ENCODE measurements around the gene NCAPG.

NCAPG gene

DNA sequence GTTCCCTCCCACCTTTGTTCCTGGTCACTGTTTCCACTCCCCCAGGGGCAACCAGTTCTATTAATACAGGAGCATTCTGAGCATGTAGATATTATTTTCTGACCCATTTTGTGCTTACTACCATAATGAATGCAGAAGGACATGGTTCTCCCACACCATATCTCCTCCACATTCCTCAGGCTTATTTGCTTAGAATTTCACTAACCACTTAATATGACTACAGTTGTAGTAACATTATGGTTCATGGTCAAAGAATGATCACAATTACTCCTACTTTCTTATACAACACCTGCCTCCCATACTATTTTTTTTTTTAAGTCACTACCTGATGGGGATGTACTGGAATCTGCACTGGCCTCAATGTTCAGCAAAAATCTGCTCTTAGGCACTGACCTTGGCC lies 21.8 kb upstream of the NCAPG start:
- H3K4me1 ChIP-seq (ENCODE audit: control extremely low read depth in 1 of 4, control insufficient read depth in 4 of 4, insufficient read depth in 4 of 4, low read length in 3 of 4): peaks cover 11 to 15% (median 12%) of the 10 kb centered on the region in 4 experiments
- H3K4me3 ChIP-seq (ENCODE audit: control insufficient read depth in 1 of 7, extremely low read depth in 1 of 7, insufficient read depth in 4 of 7, low read depth in 2 of 7, low read length in 6 of 7): no peak overlapping the region
- no peak overlapping the region for H3K27ac ChIP-seq (ENCODE audit: insufficient read depth in 1 of 2, low read depth in 1 of 2, low read length in 2 of 2, poor library complexity in 1 of 2, severe bottlenecking in 2 of 2)
- DNase-seq: no peak
- H3K36me3 ChIP-seq (ENCODE audit: control insufficient read depth in 4 of 4, insufficient read depth in 4 of 4, low read length in 3 of 4): peaks cover 0 to 7% (median 0%) of the 10 kb centered on the region in 4 experiments
- CTCF ChIA-PET: interaction anchor here (1.3 to 1.7 kb wide), 4 partner anchors 13 to 28 kb away, joined by 3 to 4 read pairs (median 3); no protein-coding TSS in a partner anchor
- POLR2A ChIA-PET: interaction anchor here (0.6 kb wide), 1 partner anchor 26 kb away, joined by 3 read pairs; no protein-coding TSS in a partner anchor
- no peaks in the 10 kb centered on the region for H3K27me3 ChIP-seq (replicated peaks in 2 of 5; ENCODE audit: control insufficient read depth in 4 of 5, insufficient read depth in 5 of 5, low read length in 4 of 5)
- peaks cover 0 to 2% (median 0%) of the 10 kb centered on the region in 5 experiments for H3K9me3 ChIP-seq (ENCODE audit: control extremely low read depth in 1 of 5, control insufficient read depth in 4 of 5, insufficient read depth in 2 of 5, low read depth in 1 of 5, low read length in 4 of 5)

DNA sequence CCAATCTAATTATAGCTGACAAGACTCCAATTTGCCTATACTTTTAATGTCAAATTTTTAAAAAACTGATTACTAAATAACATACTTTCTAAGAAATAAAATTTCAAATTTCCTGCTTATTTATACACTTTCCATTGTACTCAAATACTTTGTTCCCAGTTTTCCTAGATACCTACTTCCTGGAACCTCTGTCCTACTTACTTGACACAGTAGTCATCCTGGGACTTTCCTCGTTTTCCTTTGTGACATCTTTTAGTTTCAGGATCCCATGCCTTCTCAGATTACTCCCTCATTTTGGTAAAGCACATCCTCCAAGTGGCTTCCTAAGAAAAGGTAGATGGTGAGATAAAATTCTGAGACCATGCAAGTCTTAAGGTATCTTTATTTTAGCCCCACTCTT lies 16.0 kb upstream of the NCAPG start:
- ChIA-PET POLR2A (no interaction called here), CTCF (no interaction called here)
- H3K9me3 ChIP-seq (ENCODE audit: control extremely low read depth in 1 of 5, control insufficient read depth in 4 of 5, insufficient read depth in 2 of 5, low read depth in 1 of 5, low read length in 4 of 5): peaks cover 0 to 2% (median 0%) of the 10 kb centered on the region in 5 experiments
- no peak overlapping the region for H3K4me3 ChIP-seq (ENCODE audit: control insufficient read depth in 1 of 7, extremely low read depth in 1 of 7, insufficient read depth in 4 of 7, low read depth in 2 of 7, low read length in 6 of 7)
- H3K4me1 ChIP-seq (ENCODE audit: control extremely low read depth in 1 of 4, control insufficient read depth in 4 of 4, insufficient read depth in 4 of 4, low read length in 3 of 4): no peaks in the 10 kb centered on the region
- no peak for DNase-seq
- peaks cover 3 to 21% (median 6%) of the 10 kb centered on the region in 4 experiments for H3K36me3 ChIP-seq (ENCODE audit: control insufficient read depth in 4 of 4, insufficient read depth in 4 of 4, low read length in 3 of 4)
- H3K27me3 ChIP-seq (replicated peaks in 2 of 5; ENCODE audit: control insufficient read depth in 4 of 5, insufficient read depth in 5 of 5, low read length in 4 of 5): no peaks in the 10 kb centered on the region
- H3K27ac ChIP-seq (ENCODE audit: insufficient read depth in 1 of 2, low read depth in 1 of 2, low read length in 2 of 2, poor library complexity in 1 of 2, severe bottlenecking in 2 of 2): no peak overlapping the region
- 100% methylated on average over 1 of the region's 1 CpG for WGBS (ENCODE audit: insufficient coverage)

DNA sequence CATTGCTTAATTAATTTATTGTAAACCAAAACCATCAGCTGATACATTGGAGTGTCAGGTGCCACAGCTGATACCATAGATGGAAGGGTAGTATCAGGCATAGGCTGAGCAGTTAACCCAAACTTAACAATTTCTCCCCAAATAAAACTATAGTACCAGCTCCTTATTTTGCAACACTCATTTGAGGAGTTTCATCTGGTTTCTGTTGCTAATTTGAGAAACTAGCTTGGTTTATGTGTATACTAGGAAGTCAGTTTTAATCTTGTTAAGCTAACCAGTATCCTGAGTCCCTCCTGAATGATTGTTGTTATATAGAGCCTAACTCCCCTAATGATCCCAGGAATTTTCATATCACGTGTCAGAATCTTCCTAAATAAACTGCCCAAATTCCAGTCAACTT lies 13.0 kb upstream of the NCAPG start:
- Histone ChIP-seq H3K27me3 (replicated peaks in 2 of 5; ENCODE audit: control insufficient read depth in 4 of 5, insufficient read depth in 5 of 5, low read length in 4 of 5) (no peaks in the 10 kb centered on the region), H3K4me3 (ENCODE audit: control insufficient read depth in 1 of 7, extremely low read depth in 1 of 7, insufficient read depth in 4 of 7, low read depth in 2 of 7, low read length in 6 of 7) (no peak overlapping the region), H3K9me3 (ENCODE audit: control extremely low read depth in 1 of 5, control insufficient read depth in 4 of 5, insufficient read depth in 2 of 5, low read depth in 1 of 5, low read length in 4 of 5) (no peaks in the 10 kb centered on the region), H3K36me3 (ENCODE audit: control insufficient read depth in 4 of 4, insufficient read depth in 4 of 4, low read length in 3 of 4) (peaks cover 3 to 32% (median 17%) of the 10 kb centered on the region in 4 experiments), H3K4me1 (ENCODE audit: control extremely low read depth in 1 of 4, control insufficient read depth in 4 of 4, insufficient read depth in 4 of 4, low read length in 3 of 4) (no peaks in the 10 kb centered on the region), H3K27ac (ENCODE audit: insufficient read depth in 1 of 2, low read depth in 1 of 2, low read length in 2 of 2, poor library complexity in 1 of 2, severe bottlenecking in 2 of 2) (no peak overlapping the region)
- no peak for DNase-seq
- ChIA-PET POLR2A (no interaction called here), CTCF (interaction anchor here (1.0 to 4.6 kb wide), 5 partner anchors 11 to 159 kb away, joined by 3 to 30 read pairs (median 5); partner anchors contain the start of genes DCAF16 and NCAPG)
- 86% methylated on average over 1 of the region's 1 CpG for WGBS (ENCODE audit: insufficient coverage)

DNA sequence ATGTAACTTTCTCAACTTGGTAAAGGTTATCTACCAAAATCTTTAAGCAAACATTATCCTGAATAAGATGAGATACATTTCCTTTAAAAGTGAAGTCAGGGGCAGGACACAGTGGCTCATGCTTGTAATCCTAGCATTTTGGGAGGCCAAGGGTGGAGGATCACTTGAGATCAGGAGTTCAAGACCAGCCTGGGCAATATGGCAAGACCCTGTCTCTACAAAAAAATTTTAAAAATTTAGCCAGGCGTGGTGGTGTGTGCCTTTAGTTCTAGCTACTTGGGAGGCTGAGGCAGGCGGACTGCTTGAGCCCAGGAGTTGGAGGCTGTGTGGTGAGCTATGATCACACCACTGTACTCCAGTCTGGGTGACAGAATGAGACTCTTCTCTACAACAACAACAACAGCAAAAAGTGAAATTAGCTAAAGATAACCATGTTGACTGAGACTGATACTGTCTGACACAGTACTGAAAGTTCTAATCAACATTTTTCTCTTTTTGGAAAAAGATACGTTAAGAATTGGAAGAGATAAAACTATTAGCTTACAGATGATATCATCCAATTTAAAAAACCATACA lies 5.1 kb upstream of the NCAPG start:
- H3K36me3 ChIP-seq (ENCODE audit: control insufficient read depth in 4 of 4, insufficient read depth in 4 of 4, low read length in 3 of 4): peaks cover 22 to 37% (median 27%) of the 10 kb centered on the region in 4 experiments
- no peak overlapping the region for H3K4me3 ChIP-seq (ENCODE audit: control insufficient read depth in 1 of 7, extremely low read depth in 1 of 7, insufficient read depth in 4 of 7, low read depth in 2 of 7, low read length in 6 of 7)
- ChIA-PET CTCF (interaction anchor here (0.8 to 2.4 kb wide), 9 partner anchors 9 to 168 kb away, joined by 3 to 11 read pairs (median 3); no protein-coding TSS in a partner anchor), POLR2A (no interaction called here)
- H3K9me3 ChIP-seq (ENCODE audit: control extremely low read depth in 1 of 5, control insufficient read depth in 4 of 5, insufficient read depth in 2 of 5, low read depth in 1 of 5, low read length in 4 of 5): no peaks in the 10 kb centered on the region
- no peak for DNase-seq
- no peaks in the 10 kb centered on the region for H3K27me3 ChIP-seq (replicated peaks in 2 of 5; ENCODE audit: control insufficient read depth in 4 of 5, insufficient read depth in 5 of 5, low read length in 4 of 5)
- no peak overlapping the region for H3K27ac ChIP-seq (ENCODE audit: insufficient read depth in 1 of 2, low read depth in 1 of 2, low read length in 2 of 2, poor library complexity in 1 of 2, severe bottlenecking in 2 of 2)
- 100% methylated on average over 1 of the region's 3 CpGs for WGBS (ENCODE audit: insufficient coverage)
- H3K4me1 ChIP-seq (ENCODE audit: control extremely low read depth in 1 of 4, control insufficient read depth in 4 of 4, insufficient read depth in 4 of 4, low read length in 3 of 4): peaks cover 18 to 40% (median 23%) of the 10 kb centered on the region in 4 experiments

DNA sequence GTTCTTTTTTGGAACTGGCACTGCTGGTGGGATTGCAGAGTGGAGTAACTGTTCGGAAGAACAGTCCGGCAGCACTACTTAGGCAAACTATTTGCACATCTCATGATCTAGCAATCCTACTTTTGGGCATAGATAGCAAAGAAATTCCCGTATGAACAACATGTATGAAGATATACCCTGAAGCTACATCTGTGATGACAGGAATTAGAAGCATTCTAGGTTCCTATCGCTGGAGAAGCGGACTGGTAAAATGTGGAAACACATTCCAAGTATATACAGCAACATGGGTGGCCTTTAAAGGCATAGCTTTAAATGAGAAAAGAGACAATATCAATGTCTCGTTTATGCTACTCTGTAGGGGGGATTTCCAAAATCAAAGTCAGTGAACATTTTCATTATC lies 3.3 kb upstream of the NCAPG start:
- CTCF ChIA-PET: interaction anchor here (0.6 to 2.2 kb wide), 7 partner anchors 8 to 785 kb away, joined by 3 to 7 read pairs (median 4); partner anchors contain the start of gene QDPR
- Histone ChIP-seq H3K27ac (ENCODE audit: insufficient read depth in 1 of 2, low read depth in 1 of 2, low read length in 2 of 2, poor library complexity in 1 of 2, severe bottlenecking in 2 of 2) (no peak overlapping the region), H3K9me3 (ENCODE audit: control extremely low read depth in 1 of 5, control insufficient read depth in 4 of 5, insufficient read depth in 2 of 5, low read depth in 1 of 5, low read length in 4 of 5) (no peaks in the 10 kb centered on the region), H3K36me3 (ENCODE audit: control insufficient read depth in 4 of 4, insufficient read depth in 4 of 4, low read length in 3 of 4) (peaks cover 19 to 31% (median 23%) of the 10 kb centered on the region in 4 experiments), H3K4me1 (ENCODE audit: control extremely low read depth in 1 of 4, control insufficient read depth in 4 of 4, insufficient read depth in 4 of 4, low read length in 3 of 4) (peaks cover 18 to 46% (median 29%) of the 10 kb centered on the region in 4 experiments), H3K27me3 (replicated peaks in 2 of 5; ENCODE audit: control insufficient read depth in 4 of 5, insufficient read depth in 5 of 5, low read length in 4 of 5) (no peaks in the 10 kb centered on the region), H3K4me3 (ENCODE audit: control insufficient read depth in 1 of 7, extremely low read depth in 1 of 7, insufficient read depth in 4 of 7, low read depth in 2 of 7, low read length in 6 of 7) (peak overlapping the region in 2 of 7 experiments; percentile 28 to 51)
- WGBS (ENCODE audit: insufficient coverage): 98% methylated on average over 6 of the region's 6 CpGs
- POLR2A ChIA-PET: no interaction called here
- no peak for DNase-seq

DNA sequence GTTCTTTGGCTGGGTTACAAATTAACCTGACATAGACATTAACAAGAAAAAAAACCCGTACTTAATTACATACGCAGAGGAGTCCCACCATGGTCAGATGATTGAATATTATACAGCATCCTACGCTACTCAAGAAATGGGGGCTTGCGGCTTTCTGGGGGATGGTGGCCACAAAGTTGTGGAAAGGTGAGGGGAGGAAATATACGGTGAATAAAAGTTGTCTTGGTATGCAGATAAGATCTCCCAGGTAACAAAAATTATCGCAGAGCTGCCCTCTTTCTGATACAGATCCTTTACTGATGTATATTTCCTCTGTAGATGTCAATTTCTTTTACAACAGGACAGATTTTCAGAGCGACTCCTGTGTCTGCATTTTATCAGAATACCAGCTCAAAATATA lies 1.1 kb upstream of the NCAPG start:
- DNase-seq: peak in 1 of 3 donors; percentile 23
- H3K4me3 ChIP-seq (ENCODE audit: control insufficient read depth in 1 of 7, extremely low read depth in 1 of 7, insufficient read depth in 4 of 7, low read depth in 2 of 7, low read length in 6 of 7): peak overlapping the region in 6 of 7 experiments; percentile 85 to 99 (median 95)
- H3K9me3 ChIP-seq (ENCODE audit: control extremely low read depth in 1 of 5, control insufficient read depth in 4 of 5, insufficient read depth in 2 of 5, low read depth in 1 of 5, low read length in 4 of 5): no peaks in the 10 kb centered on the region
- no peaks in the 10 kb centered on the region for H3K27me3 ChIP-seq (replicated peaks in 2 of 5; ENCODE audit: control insufficient read depth in 4 of 5, insufficient read depth in 5 of 5, low read length in 4 of 5)
- ChIA-PET POLR2A (interaction anchor here (0.6 to 0.7 kb wide), 2 partner anchors 27 to 231 kb away, joined by 3 to 4 read pairs; no protein-coding TSS in a partner anchor), CTCF (interaction anchor here (0.8 to 3.8 kb wide), 7 partner anchors 9 to 784 kb away, joined by 3 to 30 read pairs (median 3); no protein-coding TSS in a partner anchor)
- H3K4me1 ChIP-seq (ENCODE audit: control extremely low read depth in 1 of 4, control insufficient read depth in 4 of 4, insufficient read depth in 4 of 4, low read length in 3 of 4): peaks cover 18 to 63% (median 39%) of the 10 kb centered on the region in 4 experiments
- H3K27ac ChIP-seq (ENCODE audit: insufficient read depth in 1 of 2, low read depth in 1 of 2, low read length in 2 of 2, poor library complexity in 1 of 2, severe bottlenecking in 2 of 2): peak overlapping the region; percentile 96 to 98
- peaks cover 3 to 9% (median 6%) of the 10 kb centered on the region in 4 experiments for H3K36me3 ChIP-seq (ENCODE audit: control insufficient read depth in 4 of 4, insufficient read depth in 4 of 4, low read length in 3 of 4)
- WGBS (ENCODE audit: insufficient coverage): 0% methylated on average over 2 of the region's 7 CpGs

DNA sequence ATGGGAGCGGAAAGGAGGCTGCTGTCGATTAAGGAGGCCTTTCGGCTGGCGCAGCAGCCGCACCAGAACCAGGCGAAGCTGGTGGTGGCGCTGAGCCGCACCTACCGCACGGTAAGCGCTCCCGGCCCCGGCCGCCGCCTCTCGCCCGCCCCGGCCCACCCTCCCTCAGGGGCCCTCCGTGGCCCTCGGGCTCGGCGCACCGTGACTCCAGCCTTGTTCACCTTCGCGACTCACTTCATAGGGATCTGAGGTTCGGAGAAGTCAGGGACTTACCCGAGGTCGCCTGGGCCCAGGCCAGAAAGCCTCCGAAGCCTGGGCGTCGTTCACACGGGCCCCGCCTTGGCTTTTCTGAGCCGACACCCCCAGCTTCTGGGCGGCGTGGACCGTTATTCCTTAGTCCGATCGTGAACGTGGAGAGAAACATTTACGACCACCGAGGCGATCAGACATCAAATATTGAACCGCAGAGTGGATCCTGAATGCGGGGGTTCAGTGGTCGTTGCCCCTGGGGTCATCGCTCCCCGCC lies 362 bp downstream of the NCAPG start:
- no peaks in the 10 kb centered on the region for H3K27me3 ChIP-seq (replicated peaks in 2 of 5; ENCODE audit: control insufficient read depth in 4 of 5, insufficient read depth in 5 of 5, low read length in 4 of 5)
- 1% methylated on average over 48 of the region's 48 CpGs for WGBS (ENCODE audit: insufficient coverage)
- H3K4me1 ChIP-seq (ENCODE audit: control extremely low read depth in 1 of 4, control insufficient read depth in 4 of 4, insufficient read depth in 4 of 4, low read length in 3 of 4): peaks cover 18 to 64% (median 39%) of the 10 kb centered on the region in 4 experiments
- POLR2A ChIA-PET: no interaction called here
- H3K9me3 ChIP-seq (ENCODE audit: control extremely low read depth in 1 of 5, control insufficient read depth in 4 of 5, insufficient read depth in 2 of 5, low read depth in 1 of 5, low read length in 4 of 5): no peaks in the 10 kb centered on the region
- peaks cover 0 to 12% (median 4%) of the 10 kb centered on the region in 4 experiments for H3K36me3 ChIP-seq (ENCODE audit: control insufficient read depth in 4 of 4, insufficient read depth in 4 of 4, low read length in 3 of 4)
- H3K27ac ChIP-seq (ENCODE audit: insufficient read depth in 1 of 2, low read depth in 1 of 2, low read length in 2 of 2, poor library complexity in 1 of 2, severe bottlenecking in 2 of 2): peak overlapping the region in 1 of 2 experiments; percentile 98
- CTCF ChIA-PET: interaction anchor here (3.8 kb wide), 1 partner anchor 14 kb away, joined by 30 read pairs; no protein-coding TSS in a partner anchor
- peak overlapping the region; percentile 85 to 99 (median 94) for H3K4me3 ChIP-seq (ENCODE audit: control insufficient read depth in 1 of 7, extremely low read depth in 1 of 7, insufficient read depth in 4 of 7, low read depth in 2 of 7, low read length in 6 of 7)
- DNase-seq: no peak
